Activated gamma-delta T cell treated with anti-CD3 and anti-CD28 coated beads, Interleukin-2, amount 50 U/mL, for 16 hours (primary cell): Measurements from ENCODE around the gene AGK.
"Not testable (repeated sequence)": the region's sequence is repeated elsewhere in the genome, so short reads cannot be mapped to it uniquely, and the experiment has no call there.

Source experiments
- DNase-seq: peaks from one replicate; pipeline ENCODE4 v3.0.0-alpha.2; 2020; ENCODE audit warnings: low read depth

The AGK gene

GRCh38 chr7:141587304-141587703 is 36.1 kb downstream of the AGK start:
- no peak for DNase-seq

DNA sequence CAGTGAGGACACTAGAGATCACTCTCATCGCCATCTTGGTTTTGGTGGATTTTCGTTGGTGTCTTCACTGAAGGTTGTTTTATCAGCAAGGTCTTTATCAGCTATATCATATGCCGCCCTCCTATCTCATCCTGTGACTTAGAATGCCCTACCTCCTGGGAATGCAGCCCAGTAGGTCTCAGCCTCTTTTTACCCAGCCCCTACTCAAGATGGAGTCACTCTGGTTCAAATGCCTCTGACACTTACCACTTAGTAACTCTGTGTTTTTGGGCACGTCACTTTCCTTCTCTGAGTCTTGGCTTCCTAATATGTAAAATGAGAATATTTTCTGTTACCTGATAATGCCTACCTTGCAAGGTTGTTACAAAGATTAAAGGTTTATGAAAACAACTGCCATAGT is 37.7 kb downstream of the AGK start:
- DNase-seq = no peak

DNA sequence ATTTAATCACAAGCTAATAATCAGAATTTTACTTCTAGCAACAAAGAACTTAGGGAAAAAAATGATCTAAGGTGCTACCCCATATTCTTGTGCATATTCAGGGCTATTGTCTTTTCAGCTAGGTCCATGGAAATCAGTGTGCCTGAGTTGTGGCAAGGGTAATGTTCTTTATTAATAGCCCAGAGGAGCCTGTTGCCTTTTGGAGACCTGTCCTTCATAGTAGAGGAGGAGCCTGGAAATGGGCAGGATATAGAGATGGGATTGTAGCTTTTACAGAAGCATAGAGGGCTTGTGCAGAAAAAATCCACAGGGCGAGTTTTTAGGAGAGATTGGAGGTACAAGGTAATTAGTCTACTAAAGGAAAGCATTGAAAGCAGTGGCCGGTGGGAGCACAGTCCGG is 38.9 kb downstream of the AGK start:
- no peak for DNase-seq

GRCh38 chr7:141590666-141591065 is 39.5 kb downstream of the AGK start:
- no peak for DNase-seq

DNA sequence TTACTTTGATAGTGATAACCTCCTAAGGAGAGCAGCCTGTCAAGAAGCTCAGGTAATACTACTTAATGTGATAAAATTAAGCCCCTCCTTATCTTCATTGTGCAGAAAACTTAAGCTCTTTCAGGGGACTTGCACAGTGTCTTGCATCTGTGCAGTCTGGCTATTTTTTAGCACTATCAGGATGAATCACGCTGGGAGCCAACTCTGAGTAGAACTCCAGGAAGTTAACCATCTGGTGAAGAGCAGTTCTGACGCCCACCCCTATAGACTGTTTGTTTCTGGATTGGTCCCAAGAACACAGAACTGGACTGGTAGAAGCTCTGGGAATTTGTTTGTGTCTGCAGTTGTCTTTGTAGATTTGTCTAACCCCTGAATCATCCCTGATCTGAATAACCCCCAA is 41.9 kb downstream of the AGK start:
- no peak for DNase-seq

DNA sequence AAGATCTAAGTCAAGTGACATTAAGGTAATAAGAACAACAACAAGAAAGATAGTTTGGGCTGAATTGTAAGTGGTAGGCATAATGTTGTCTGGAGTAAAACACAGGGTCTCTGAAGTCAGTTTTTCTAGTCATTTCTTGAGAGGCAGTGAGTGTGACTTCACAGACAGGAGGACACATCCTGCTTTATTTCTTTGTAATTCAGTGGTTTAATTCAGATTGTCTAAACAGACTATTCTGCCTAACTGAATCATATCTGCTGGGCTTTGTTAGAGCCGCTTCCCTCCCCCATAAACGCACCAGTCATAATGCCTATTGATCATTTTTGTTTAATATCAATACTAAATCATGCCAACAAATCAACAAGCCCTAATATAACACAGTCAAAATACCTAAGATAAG is 46.8 kb downstream of the AGK start:
- DNase-seq = no peak

DNA sequence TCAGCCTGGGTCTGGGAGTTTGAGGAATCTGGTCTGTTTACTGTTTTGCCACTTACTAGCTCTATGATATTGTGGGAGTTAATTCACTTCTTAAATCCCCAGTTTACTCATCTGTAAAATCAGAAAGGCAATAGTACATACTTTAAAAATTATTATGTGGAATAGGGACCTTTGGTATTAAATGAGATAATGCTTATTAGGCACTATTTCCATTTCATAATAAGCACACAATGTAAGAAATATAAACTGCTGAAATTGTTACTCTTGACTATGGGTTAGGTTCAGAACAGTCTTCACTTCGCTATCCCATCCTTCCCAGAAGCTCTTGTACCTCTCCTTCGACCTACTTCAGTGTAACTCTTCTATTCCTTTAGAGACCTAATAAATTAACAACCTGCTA is 47.2 kb downstream of the AGK start:
- DNase-seq = no peak

GRCh38 chr7:141600168-141601006 is 49.2 kb downstream of the AGK start:
- DNase-seq = no peak

DNA sequence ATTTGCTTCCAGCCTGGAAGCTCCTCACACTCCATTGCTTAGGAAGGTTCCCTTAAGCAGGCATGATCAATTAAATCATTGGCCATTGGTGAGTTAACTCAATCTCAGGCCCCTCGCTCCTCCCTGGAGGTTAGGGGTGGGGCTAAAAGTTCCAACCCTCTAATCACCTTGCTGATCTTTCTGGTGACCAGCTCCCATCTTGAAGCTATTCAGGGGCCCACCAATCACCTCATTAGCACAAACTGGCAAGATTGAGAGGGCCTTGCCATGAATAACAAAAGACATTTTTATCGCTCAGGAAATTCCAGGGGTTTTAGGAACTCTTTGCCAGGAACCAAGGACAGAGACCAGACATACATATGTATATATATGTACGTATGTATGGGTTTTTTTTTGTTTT is 58.4 kb downstream of the AGK start:
- DNase-seq = no peak

DNA sequence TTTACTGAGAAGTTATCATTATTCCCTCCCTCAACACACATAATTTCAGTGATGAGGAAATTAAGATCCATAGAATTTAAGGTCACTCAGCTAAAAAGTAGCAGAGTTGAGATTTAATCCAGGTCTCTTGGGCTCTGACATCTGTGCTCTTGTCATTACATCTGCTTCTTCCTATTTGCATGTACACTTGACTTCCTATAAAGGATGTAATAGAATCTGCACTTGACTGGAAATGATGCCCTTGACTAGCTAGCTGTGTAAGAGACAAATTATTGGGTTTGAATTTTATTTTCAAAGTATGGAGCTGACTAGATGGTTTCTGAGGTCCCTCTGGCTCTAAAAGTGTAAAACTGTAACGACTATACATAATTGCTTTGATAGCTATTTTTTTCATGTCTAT is 59.5 kb downstream of the AGK start:
- DNase-seq = no peak

- no peak for DNase-seq
Measured at GRCh38 chr7:141612861-141613260, 61.7 kb downstream of the AGK start.

GRCh38 chr7:141617280-141617679 is 66.1 kb downstream of the AGK start:
- no peak for DNase-seq

DNA sequence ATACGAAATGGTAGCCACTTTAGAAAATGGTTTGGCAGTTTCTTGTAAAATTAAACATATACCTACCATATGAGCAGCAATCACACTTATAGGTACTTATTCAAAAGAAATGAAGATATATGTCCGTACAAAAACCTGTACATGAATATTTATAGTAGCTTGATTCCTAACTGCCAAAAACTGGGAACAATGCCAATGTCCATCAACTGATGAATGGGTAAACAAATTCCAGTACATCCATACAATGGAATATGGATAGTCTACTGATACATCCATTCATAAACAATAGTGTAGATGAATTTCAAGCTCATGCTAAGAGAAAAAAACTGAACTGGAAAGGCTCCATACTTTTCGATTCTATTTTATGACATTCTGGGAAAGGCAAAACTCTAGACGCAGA is 68.5 kb downstream of the AGK start:
- no peak for DNase-seq

DNA sequence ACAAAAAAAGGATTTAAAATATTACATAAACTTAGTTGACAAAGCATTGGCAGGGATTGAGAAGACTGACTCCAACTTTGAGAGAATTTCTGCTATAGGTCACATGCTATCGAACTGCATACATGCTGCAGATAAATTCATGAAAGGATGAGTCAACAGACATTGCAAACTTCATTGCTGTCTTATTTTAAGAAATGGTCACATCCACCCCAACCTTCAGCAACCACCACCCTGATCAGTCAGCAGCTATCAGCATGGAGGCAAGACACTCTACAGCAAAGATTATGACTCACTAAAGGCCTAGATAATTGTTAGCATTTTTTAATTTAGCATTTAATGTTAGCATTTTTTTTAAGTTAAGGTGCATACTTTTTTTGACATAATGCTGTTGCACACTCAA is 73.6 kb downstream of the AGK start:
- DNase-seq = no peak

GRCh38 chr7:141630621-141631020 is 79.4 kb downstream of the AGK start:
- no peak for DNase-seq

GRCh38 chr7:141631525-141631924 is 80.3 kb downstream of the AGK start:
- no peak for DNase-seq

DNA sequence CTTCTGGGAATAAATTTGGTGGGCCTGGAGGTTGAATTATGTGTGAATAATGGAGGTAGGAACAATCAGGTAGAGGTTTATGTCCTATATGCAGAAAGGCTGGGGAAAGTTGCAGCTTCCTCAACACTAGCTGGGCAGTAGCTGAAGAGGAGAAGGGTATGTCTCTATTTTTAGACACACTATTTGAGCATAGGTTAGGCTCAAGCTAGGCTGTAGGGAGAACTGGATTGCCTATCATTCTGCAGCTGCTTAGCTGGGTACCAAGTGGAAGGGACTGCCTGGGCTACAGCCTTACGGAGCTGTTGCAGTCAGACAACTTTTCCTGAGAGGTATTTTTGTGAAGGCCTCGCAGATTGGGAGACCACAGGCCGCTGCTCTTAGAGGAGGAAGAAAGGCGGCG is 82.9 kb downstream of the AGK start:
- DNase-seq = no peak

GRCh38 chr7:141636053-141636452 is 84.8 kb downstream of the AGK start:
- no peak for DNase-seq

- no peak for DNase-seq
Measured at GRCh38 chr7:141640239-141640840, 89.1 kb downstream of the AGK start.

DNA sequence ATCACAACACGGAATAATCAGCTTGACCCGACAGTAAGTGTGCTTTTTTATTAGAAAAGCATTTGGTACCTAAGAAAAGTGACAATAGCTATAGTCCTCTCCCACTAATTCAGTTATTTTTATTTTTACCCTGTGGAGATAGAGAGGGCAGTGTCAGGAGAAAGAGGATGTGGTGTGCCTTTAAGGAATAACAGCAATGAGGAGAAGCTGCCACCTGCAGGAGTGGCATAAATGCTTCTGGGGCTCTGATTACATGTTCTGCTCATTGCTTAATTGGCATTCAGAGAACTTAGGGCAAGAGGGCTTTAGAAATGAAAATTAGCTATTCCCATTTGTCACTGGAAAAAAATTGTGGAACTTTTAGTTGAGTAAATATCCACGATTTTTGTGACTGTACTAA is 90.7 kb downstream of the AGK start:
- no peak for DNase-seq

DNA sequence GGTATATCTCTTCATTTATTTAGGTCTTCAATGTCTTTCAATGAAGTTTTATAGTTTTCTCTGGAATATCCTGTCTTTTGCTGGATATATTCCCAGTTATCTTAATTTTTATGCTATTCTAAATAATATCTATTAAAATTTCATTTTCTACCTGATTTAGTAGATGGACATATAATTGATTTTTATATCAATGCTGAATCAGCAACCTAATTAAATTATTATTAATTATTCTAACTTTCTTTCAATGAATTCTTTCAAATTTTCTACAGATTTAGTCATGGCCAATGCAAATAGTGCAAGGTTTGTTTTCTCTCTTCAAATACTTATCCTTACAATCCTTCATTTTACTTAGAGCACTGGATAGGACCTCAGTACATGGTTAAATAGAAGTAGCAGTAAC is 94.0 kb downstream of the AGK start:
- DNase-seq = no peak

DNA sequence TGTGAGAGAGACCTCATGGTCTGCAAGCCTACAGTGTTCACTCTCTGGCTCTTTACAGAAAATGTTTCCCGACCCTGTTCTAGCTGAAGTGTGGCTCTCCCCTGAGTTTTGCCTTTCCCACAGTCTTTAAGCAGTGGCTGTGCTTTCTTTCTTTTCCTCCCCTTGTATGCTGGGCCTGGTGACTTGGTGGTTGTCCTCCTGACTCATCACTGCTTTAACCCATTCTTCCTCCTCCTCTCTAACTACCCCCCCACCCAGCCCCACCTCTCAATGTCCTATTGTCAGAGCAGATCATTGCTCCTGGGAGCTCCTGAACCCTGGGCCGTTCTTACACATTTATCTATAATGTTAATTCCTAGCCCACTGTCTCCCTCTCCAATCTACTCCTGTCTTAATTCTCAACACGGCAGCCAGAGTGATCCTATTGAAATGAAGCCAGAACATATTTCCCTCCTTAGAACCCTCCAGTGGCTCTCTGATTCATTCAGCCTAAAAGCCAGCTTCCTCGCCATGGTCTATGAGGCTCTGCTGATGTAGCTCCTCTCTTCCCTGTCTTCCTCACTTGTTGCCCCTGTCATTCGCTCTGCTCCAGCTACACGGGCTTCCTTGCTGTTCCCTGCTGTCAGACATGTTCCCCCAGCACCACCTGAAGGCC is 95.7 kb downstream of the AGK start:
- no peak for DNase-seq

- DNase-seq = not testable (repeated sequence)
Measured at GRCh38 chr7:141647701-141648100, 96.5 kb downstream of the AGK start.
